Activated CD4-positive, alpha-beta memory T cell treated with anti-CD3 and anti-CD28 coated beads for 36 hours (primary cell): Measurements from ENCODE around the gene SEMA7A. TPM values are rescaled to one million over a fixed set of nuclear protein-coding genes. Genes with fewer than 3 reads are reported as not detected.
A peak's percentile ranks its signal among the peaks of the same experiment; 100 is the strongest.
"Not testable (repeated sequence)": the region's sequence is repeated elsewhere in the genome, so short reads cannot be mapped to it uniquely, and the experiment has no call there.

ENCODE experiments used
- CTCF ChIA-PET: fragments of 350-600 bp; sonication (Branson Sonifier 250); formaldehyde crosslinking; loops from one replicate; lab custom pipeline; 2021; ENCODE audit warnings: antibody characterized with exemption, inconsistent platforms; lab: Charles Lee
- POLR2A ChIA-PET: fragments of 350-600 bp; sonication (Branson Sonifier 250); formaldehyde crosslinking; loops from one replicate; lab custom pipeline; 2021; ENCODE audit warnings: antibody characterized with exemption; lab: Charles Lee
- DNase-seq: peaks from one replicate; pipeline ENCODE4 v3.0.0-alpha.2; 2020
- H3K27ac Mint-ChIP-seq: one replicate; pipeline ENCODE4 v1.8.0; 2021; ENCODE audit warnings: mixed read lengths
- H3K27me3 Mint-ChIP-seq: one replicate; pipeline ENCODE4 v1.8.0; 2021; ENCODE audit warnings: mixed read lengths
- H3K36me3 Mint-ChIP-seq: one replicate; pipeline ENCODE4 v1.8.0; 2021; ENCODE audit warnings: mixed read lengths
- H3K4me1 Mint-ChIP-seq: one replicate; pipeline ENCODE4 v1.8.0; 2021; ENCODE audit warnings: low read depth, mixed read lengths
- H3K4me3 Mint-ChIP-seq: one replicate; pipeline ENCODE4 v1.8.0; 2021; ENCODE audit warnings: mild to moderate bottlenecking, mixed read lengths
- H3K9me3 Mint-ChIP-seq: one replicate; pipeline ENCODE4 v1.8.0; 2021; ENCODE audit warnings: mixed read lengths
- intact Hi-C: fragments of 100-400 bp; cut with micrococcal nuclease; formaldehyde crosslinking; loops from one replicate; pipeline ENCODE4 v1.15.1; 2023
- total RNA-seq, 2 experiments: library from RNA; stranded (reverse); gene quantifications; one replicate each; pipeline ENCODE4 v1.2.3, GENCODE V29; 2021

The SEMA7A gene, protein sequence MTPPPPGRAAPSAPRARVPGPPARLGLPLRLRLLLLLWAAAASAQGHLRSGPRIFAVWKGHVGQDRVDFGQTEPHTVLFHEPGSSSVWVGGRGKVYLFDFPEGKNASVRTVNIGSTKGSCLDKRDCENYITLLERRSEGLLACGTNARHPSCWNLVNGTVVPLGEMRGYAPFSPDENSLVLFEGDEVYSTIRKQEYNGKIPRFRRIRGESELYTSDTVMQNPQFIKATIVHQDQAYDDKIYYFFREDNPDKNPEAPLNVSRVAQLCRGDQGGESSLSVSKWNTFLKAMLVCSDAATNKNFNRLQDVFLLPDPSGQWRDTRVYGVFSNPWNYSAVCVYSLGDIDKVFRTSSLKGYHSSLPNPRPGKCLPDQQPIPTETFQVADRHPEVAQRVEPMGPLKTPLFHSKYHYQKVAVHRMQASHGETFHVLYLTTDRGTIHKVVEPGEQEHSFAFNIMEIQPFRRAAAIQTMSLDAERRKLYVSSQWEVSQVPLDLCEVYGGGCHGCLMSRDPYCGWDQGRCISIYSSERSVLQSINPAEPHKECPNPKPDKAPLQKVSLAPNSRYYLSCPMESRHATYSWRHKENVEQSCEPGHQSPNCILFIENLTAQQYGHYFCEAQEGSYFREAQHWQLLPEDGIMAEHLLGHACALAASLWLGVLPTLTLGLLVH
- 10 to 100 TPM; 65.9 to 68.4 TPM for total RNA-seq

DNA sequence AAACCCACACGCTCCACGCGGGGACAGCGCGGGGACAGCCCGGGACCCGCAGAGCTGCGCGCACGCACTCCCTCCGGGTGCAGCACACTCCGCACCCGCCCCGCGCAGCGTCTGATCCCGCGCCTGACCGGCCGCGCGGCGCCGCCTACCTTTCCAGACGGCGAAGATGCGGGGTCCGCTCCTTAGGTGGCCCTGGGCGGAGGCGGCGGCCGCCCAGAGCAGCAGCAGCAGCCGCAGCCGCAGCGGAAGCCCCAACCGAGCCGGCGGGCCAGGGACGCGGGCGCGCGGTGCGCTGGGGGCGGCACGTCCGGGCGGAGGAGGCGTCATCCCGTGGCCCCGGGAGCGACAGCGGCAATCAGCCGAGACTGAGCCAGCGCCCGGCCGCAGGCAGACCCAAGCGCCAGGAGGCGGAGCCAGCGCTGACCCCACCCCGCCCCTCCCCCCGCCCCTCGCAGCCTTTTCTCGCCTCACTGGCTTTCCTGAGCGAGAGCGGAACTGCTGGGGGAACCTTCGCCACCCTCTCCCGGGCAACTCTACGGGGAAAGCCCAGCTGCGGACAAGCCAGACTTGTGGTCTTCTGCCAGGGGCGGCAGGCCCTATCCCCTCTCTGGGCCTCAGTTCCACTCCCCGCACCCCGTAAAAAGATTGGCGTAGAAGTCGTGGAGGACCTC, at the start of gene SEMA7A:
TSS of gene SEMA7A (minus strand) at position 367 of the 671 bp plus-strand sequence. CDS start at position 327, 40 bp downstream.
- Mint-ChIP-seq H3K27ac (peak within 1 kb of the TSS; percentile 89), H3K27me3 (no peaks in the 10 kb centered on the region), H3K9me3 (no peaks in the 10 kb centered on the region), H3K36me3 (peaks cover 31% of the 10 kb centered on the region), H3K4me1 (peaks cover 58% of the 10 kb centered on the region), H3K4me3 (peak within 1 kb of the TSS; percentile 86)
- DNase-seq: peak; percentile 90
- ChIA-PET CTCF (interaction anchor here (1.0 to 26.9 kb wide), 3 partner anchors 31 to 188 kb away, joined by 3 to 652 read pairs (median 5); no protein-coding TSS in a partner anchor), POLR2A (interaction anchor here (0.6 to 4.3 kb wide), 8 partner anchors 27 to 55 kb away, joined by 3 to 24 read pairs (median 5); partner anchors contain the start of gene UBL7)
- intact Hi-C loops: loop anchor here (1.0 kb wide), 2 partner anchors 30 to 58 kb away; no protein-coding TSS in a partner anchor

DNA sequence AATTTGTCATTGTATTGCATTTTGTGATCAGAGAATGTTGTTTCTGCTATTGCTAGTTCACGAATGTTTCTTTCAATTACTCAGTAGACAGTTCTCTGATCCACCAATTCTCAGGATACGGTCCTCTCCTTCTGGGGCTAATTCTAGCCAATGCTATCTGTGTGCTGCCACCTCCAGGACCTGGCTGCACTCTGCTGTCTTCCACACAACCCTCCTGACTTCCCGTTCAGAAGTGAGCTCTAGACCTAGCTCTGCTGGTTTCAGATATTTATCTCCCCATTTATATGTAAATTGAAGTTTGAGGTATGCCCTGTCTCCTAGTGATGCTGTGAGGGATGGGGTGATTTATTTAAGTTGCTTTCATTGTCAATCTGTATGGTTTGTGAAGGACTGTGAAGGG, 48.9 kb upstream of the SEMA7A start:
- Mint-ChIP-seq H3K4me3 (no peak overlapping the region), H3K9me3 (no peaks in the 10 kb centered on the region), H3K27me3 (no peaks in the 10 kb centered on the region), H3K36me3 (peaks cover 7% of the 10 kb centered on the region), H3K27ac (no peak overlapping the region), H3K4me1 (no peaks in the 10 kb centered on the region)
- CTCF ChIA-PET: interaction anchor here (0.9 to 1.4 kb wide), 2 partner anchors 107 to 108 kb away, joined by 3 to 5 read pairs; no protein-coding TSS in a partner anchor
- DNase-seq: no peak
- intact Hi-C loops: no loop called here
- POLR2A ChIA-PET: interaction anchor here (0.6 kb wide), 1 partner anchor 21 kb away, joined by 3 read pairs; the partner anchor contains the start of gene UBL7

DNA sequence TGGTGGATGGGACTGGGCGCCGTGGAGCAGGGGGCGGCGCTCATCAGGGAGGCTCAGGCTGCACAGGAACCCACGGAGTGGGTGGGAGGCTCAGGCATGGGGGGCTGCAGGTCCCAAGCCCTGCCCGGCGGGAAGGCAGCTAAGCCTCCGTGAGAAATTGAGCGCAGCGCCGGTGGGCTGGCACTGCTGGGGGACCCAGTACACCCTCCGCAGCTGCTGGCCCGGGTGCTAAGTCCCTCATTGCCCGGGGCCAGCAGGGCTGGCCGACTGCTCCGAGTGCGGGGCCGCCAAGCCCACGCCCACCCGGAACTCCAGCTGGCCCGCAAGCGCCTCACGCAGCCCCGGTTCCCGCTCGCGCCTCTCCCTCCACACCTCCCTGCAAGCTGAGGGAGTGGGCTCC, 46.6 kb upstream of the SEMA7A start:
- H3K4me3 Mint-ChIP-seq, H3K4me1 Mint-ChIP-seq, H3K27ac Mint-ChIP-seq, CTCF ChIA-PET, POLR2A ChIA-PET, H3K27me3 Mint-ChIP-seq, DNase-seq, intact Hi-C loops, H3K9me3 Mint-ChIP-seq: not testable (repeated sequence)
- H3K36me3 Mint-ChIP-seq: peaks cover 13% of the 10 kb centered on the region

DNA sequence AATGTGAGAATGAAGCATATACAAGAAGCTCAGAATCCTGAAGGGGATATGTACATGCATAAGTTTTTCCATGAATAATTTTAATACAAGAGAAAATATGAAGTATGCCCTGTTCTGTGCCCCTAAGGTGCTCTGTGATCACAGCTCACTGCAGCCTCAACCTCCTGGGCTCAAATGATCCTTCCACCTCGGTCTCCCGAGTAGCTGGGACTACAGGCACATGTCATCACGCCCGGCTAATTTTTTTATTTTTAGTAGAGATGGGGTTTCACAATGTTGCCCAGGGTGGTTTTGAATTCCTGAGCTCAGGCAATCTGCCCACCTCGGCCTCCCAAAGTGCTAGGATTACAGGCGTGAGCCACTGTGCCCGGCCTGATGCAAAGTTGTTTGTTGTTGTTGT, 37.9 kb upstream of the SEMA7A start:
- H3K4me3 Mint-ChIP-seq, DNase-seq, H3K9me3 Mint-ChIP-seq, intact Hi-C loops, H3K4me1 Mint-ChIP-seq, H3K27me3 Mint-ChIP-seq, H3K27ac Mint-ChIP-seq: not testable (repeated sequence)
- ChIA-PET POLR2A (interaction anchor here (0.8 kb wide), 1 partner anchor 10 kb away, joined by 4 read pairs; no protein-coding TSS in a partner anchor), CTCF (interaction anchor here (0.6 to 1.0 kb wide), 4 partner anchors 13 to 32 kb away, joined by 3 to 4 read pairs (median 4); no protein-coding TSS in a partner anchor)
- peaks cover 27% of the 10 kb centered on the region for H3K36me3 Mint-ChIP-seq

DNA sequence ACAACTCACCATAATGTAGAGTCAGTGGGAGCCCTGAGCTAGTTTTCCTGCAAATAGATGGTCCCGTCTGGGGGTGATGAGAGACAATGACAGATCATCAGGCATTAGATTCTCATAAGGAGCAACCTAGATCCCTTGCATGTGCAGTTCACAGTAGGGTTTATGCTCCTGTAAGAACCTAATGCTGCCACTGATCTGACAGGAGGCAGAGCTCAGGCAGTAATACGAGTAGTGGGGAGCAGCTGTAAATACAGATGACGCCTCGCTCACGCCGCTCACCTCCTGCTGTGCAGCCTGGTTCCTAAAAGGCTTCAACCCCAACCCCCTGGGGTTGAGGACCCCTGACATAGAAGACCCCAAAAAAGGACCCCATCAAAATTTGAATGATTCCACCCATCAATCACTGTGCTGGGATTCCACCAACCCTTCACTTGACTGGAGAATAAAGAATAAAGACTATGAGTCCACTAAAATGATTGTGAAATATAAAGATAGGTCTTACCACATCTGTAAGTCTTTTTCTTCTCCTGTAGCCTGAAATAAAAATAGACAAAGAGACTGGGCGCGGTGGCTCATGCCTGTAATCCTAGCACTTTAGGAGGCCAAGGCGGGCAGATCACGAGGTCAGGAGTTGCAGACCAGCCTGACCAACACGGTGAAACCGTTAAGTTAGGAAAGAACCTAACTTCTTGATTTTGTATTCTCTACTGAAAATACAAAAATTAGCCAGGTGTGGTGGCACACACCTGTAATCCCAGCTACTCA, 37.1 kb upstream of the SEMA7A start:
- no peak overlapping the region for H3K27ac Mint-ChIP-seq
- no peaks in the 10 kb centered on the region for H3K9me3 Mint-ChIP-seq
- peaks cover 29% of the 10 kb centered on the region for H3K36me3 Mint-ChIP-seq
- H3K4me1 Mint-ChIP-seq: no peaks in the 10 kb centered on the region
- no peaks in the 10 kb centered on the region for H3K27me3 Mint-ChIP-seq
- DNase-seq: no peak
- intact Hi-C loops: no loop called here
- POLR2A ChIA-PET: interaction anchor here (0.8 kb wide), 1 partner anchor 9 kb away, joined by 4 read pairs; no protein-coding TSS in a partner anchor
- CTCF ChIA-PET: interaction anchor here (0.8 to 0.9 kb wide), 2 partner anchors 19 to 96 kb away, joined by 3 read pairs; no protein-coding TSS in a partner anchor
- H3K4me3 Mint-ChIP-seq: no peak overlapping the region

DNA sequence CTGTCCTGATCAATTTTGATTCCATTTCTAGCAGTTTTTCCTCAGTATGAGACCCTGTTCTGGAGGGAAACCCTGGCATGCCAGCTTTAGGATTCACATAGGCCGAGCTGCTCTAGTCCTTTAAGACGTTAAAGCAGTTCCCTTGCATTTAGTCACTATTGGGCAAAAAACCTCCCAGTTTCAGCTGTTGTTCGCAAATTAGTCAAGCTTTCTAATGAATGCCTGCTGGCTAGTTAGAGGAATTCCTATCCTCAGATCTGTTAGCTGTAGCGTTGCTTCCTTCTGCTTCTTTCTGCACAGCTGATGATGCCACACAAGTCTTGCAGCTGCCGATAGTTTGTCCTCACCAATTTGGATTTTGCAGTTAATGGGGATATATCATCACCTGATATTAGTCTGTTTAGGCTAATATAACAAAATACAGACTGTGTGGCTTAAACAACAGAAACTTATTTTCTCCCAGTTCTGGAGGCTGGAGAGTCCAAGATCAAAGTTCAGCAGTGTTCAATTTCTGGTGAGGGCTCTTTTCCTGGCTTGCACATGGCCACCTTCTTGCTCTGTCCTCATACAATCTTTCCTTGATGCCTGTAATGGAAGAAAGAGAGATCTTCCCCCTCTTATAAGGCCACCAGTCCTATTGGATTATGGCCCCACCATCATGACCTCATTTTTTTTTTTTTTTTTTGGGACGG, 34.7 kb upstream of the SEMA7A start:
- Mint-ChIP-seq H3K27ac (no peak overlapping the region), H3K9me3 (no peaks in the 10 kb centered on the region), H3K4me1 (peaks cover 18% of the 10 kb centered on the region), H3K36me3 (peaks cover 32% of the 10 kb centered on the region), H3K27me3 (no peaks in the 10 kb centered on the region), H3K4me3 (no peak overlapping the region)
- ChIA-PET POLR2A (interaction anchor here (1.2 kb wide), 1 partner anchor 77 kb away, joined by 3 read pairs; no protein-coding TSS in a partner anchor), CTCF (no interaction called here)
- DNase-seq: no peak
- intact Hi-C loops: loop anchor here (10.0 kb wide), 2 partner anchors 316 to 474 kb away; partner anchors contain the start of genes CSK, PML and STOML1

DNA sequence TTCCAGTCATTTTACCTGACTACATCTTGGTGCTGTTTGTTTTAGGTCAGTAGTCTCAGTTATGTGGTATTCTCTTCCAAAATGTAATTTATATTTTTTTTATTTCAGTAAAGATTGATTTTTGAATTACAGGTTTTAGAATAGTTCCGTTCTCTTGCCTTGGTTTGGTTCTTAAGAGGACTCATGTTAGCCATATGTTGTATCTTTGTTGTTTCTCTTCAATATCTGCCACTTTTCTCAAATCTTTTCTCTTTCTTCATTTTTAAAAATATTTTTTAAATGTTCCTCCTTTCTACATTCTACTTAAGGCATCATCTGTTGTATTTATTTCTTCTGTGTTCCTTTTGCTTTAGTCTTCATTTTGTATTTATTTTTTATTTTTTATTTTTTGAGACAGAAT, 32.8 kb upstream of the SEMA7A start:
- no peak for DNase-seq
- Mint-ChIP-seq H3K36me3 (peaks cover 28% of the 10 kb centered on the region), H3K4me1 (peaks cover 33% of the 10 kb centered on the region), H3K9me3 (no peaks in the 10 kb centered on the region), H3K27ac (no peak overlapping the region), H3K4me3 (no peak overlapping the region), H3K27me3 (no peaks in the 10 kb centered on the region)
- POLR2A ChIA-PET: no interaction called here
- intact Hi-C loops: loop anchor here (10.0 kb wide), 2 partner anchors 318 to 472 kb away; partner anchors contain the start of genes CSK, PML and STOML1
- CTCF ChIA-PET: no interaction called here

DNA sequence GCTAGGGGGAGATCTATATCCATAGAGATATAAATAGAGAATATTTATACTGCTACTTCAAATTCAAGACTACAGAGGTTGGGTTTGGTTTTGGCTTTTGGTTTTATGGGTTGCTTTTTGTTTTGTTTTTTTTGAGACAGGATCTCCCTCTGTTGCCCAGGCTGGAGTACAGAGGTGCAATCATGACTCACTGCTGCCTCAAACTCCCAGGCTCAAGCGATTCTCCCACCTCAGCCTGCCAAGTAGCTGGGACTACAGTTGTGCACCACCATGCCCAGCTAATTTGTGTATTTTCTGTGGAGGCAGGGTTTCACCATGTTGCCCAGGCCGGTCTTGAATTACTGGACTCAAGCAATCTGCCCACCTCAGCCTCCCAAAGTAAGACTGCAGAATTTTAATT, 31.1 kb upstream of the SEMA7A start:
- Mint-ChIP-seq H3K4me3 (no peak overlapping the region), H3K27me3 (no peaks in the 10 kb centered on the region), H3K9me3 (no peaks in the 10 kb centered on the region), H3K4me1 (peaks cover 40% of the 10 kb centered on the region), H3K36me3 (peaks cover 29% of the 10 kb centered on the region), H3K27ac (no peak overlapping the region)
- ChIA-PET CTCF (no interaction called here), POLR2A (no interaction called here)
- DNase-seq: no peak
- intact Hi-C loops: loop anchor here (10.0 kb wide), 2 partner anchors 320 to 470 kb away; partner anchors contain the start of genes CSK, PML and STOML1

DNA sequence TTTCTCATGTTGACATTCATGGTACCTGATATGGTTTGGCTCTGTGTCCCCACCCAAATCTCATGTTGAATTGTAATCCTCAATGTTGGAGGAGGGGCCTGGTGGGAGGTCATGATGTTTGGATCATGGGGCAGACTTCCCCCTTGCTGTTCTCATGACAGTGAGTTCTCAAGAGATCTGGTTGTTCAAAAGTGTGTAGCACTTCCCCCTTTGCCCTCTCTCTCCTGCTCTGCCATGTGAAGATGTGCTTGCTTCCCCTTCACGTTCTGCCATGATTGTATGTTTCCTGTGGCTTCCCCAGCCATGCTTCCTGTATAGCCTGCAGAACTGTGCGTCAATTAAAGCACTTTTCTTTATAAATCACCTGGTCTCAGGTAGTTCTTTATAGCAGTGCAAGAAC, 30.5 kb upstream of the SEMA7A start:
- ChIA-PET POLR2A (no interaction called here), CTCF (no interaction called here)
- no peaks in the 10 kb centered on the region for H3K9me3 Mint-ChIP-seq
- peaks cover 40% of the 10 kb centered on the region for H3K4me1 Mint-ChIP-seq
- H3K27ac Mint-ChIP-seq: no peak overlapping the region
- no peak for DNase-seq
- H3K36me3 Mint-ChIP-seq: peaks cover 27% of the 10 kb centered on the region
- intact Hi-C loops: loop anchor here (10.0 kb wide), 2 partner anchors 321 to 469 kb away; partner anchors contain the start of genes CSK, PML and STOML1
- H3K4me3 Mint-ChIP-seq: no peak overlapping the region
- H3K27me3 Mint-ChIP-seq: no peaks in the 10 kb centered on the region

DNA sequence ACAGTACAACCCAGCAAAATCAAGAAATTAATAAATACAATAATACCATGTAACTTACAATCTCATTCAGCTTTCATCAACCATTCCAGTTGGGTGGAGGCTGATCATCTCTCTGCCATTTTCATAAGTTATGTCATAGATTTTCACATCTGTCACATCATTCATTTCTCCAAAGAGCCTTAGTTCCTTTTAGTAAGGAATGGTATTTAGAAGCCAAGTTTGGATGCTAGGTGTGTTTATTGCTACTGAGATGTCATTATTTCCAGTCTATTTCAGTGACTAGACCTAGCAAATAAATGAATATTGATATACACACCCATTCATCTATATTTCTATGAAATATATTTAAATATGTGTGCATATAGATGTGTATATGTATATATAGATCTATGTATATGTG, 29.9 kb upstream of the SEMA7A start:
- H3K4me1 Mint-ChIP-seq: peaks cover 42% of the 10 kb centered on the region
- H3K27me3 Mint-ChIP-seq: no peaks in the 10 kb centered on the region
- POLR2A ChIA-PET: no interaction called here
- no peak overlapping the region for H3K4me3 Mint-ChIP-seq
- H3K9me3 Mint-ChIP-seq: no peaks in the 10 kb centered on the region
- H3K27ac Mint-ChIP-seq: no peak overlapping the region
- CTCF ChIA-PET: no interaction called here
- H3K36me3 Mint-ChIP-seq: peaks cover 24% of the 10 kb centered on the region
- intact Hi-C loops: loop anchor here (10.0 kb wide), 2 partner anchors 321 to 469 kb away; partner anchors contain the start of genes CSK, PML and STOML1
- DNase-seq: no peak
